ENCODE results near the gene ZNF385C. TPM values are rescaled to one million over a fixed set of nuclear protein-coding genes. Genes with fewer than 3 reads are reported as not detected.
A peak's percentile ranks its signal among the peaks of the same experiment; 100 is the strongest.

The ZNF385C gene
- total and polyA plus RNA-seq, 2 of the 13 experiments (the other 11 are each of a cell fraction or from before 2014, with no cell fraction given), result 2.3 to 6.1 TPM

DNA sequence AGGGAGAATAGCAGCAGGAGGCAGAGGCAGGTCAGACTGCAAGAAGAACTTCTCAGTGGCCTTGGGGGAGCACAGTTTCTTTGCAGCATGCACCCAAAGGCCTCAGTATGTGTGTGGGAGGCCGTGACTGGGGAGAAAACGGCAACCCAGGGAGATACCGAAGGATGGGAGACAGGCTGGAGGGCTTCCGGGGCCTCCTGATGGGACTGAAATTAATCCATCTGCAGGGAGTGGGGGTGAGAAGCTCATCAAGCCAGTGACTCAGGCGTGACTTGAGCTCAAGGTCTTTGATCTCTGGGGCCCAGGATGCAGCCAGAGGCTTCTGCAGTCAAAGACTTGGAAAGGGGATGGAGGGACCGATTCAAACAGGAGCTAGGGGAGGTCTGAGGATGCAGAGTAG lies 42.8 kb downstream of the ZNF385C start:
- POLR2A ChIA-PET, result interaction anchor here (0.9 to 1.6 kb wide), 3 partner anchors 25 to 89 kb away, joined by 3 to 4 read pairs (median 4); partner anchors contain the start of genes CNP and DHX58
- TF ChIP-seq ZNF598 (CRISPR knock-in tag; IDR thresholded peaks at IDR 0.05; ENCODE audit: borderline replicate concordance), result 0 out of 2 replicates have a peak, but pooled peaks have one; percentile 36
- TF ChIP-seq BHLHE40 (IDR thresholded peaks at IDR 0.05; ENCODE audit: low read length), result peak; percentile 42; the same call in 1 of the 2 replicates
- no peak for TF ChIP-seq TP53 (CRISPR knock-in tag; conservative IDR thresholded peaks at IDR 0.05)
- peak; percentile 44 for TF ChIP-seq FOSL2 (CRISPR knock-in tag; IDR thresholded peaks at IDR 0.05)
- 0 out of 2 replicates have a peak, but pooled peaks have one; percentile 32 for TF ChIP-seq ZNF547 (CRISPR knock-in tag; IDR thresholded peaks at IDR 0.05)
- H3K4me3 ChIP-seq (replicated peaks in 1 of 3; ENCODE audit: insufficient read depth in 1 of 3, low read depth in 2 of 3, low read length in 3 of 3), result no peak overlapping the region
- DNase-seq (ENCODE audit: low spot score), result no peak
- no TSS peak for BruUV-seq (replicated peaks)
- H3K79me2 ChIP-seq (ENCODE audit: insufficient read depth, low read length), result no peaks in the 10 kb centered on the region
- H2AFZ ChIP-seq (ENCODE audit: low read length), result no peak overlapping the region
- WGBS (ENCODE audit: low lambda C conversion rate), result 11% methylated on average over 6 of the region's 6 CpGs
- H3K9me3 ChIP-seq (ENCODE audit: low read length), result no peaks in the 10 kb centered on the region
- ATAC-seq, result no peak; the same call in 1 of the 3 replicates
- no peak overlapping the region for H3K27ac ChIP-seq (ENCODE audit: extremely low read length, insufficient read depth, low read length)
- no peaks in the 10 kb centered on the region; a peak in 1 of 5 replicates for H3K27me3 ChIP-seq (ENCODE audit: control insufficient read depth in 1 of 2, insufficient read depth in 2 of 2, low read length in 2 of 2)
- intact Hi-C loops (cut with micrococcal nuclease; ENCODE audit: unreplicated experiment) (no loop called here), in situ Hi-C loops (cut with HindIII; ENCODE audit: extremely low pct_ligation_motif_present, low pct_unique_long_range_greater_than_20kb) (no loop called here)
- no peaks in the 10 kb centered on the region for H3K36me3 ChIP-seq (replicated peaks in 1 of 2; ENCODE audit: control insufficient read depth in 1 of 2, insufficient read depth in 2 of 2, low read length in 2 of 2)
- no peak overlapping the region for H3K4me2 ChIP-seq (ENCODE audit: low read depth, low read length)
- no peaks in the 10 kb centered on the region for H4K20me1 ChIP-seq (ENCODE audit: insufficient read depth, low read length)
- FAIRE-seq, result no peak
- H3K9ac ChIP-seq (ENCODE audit: insufficient read depth, low read depth, low read length), result no peak overlapping the region
- H3K4me1 ChIP-seq (ENCODE audit: insufficient read depth, low read length), result peaks cover 43% of the 10 kb centered on the region
- CTCF ChIA-PET (ENCODE audit: low intra/inter-chr PET ratio, low total read pairs), result no interaction called here

DNA sequence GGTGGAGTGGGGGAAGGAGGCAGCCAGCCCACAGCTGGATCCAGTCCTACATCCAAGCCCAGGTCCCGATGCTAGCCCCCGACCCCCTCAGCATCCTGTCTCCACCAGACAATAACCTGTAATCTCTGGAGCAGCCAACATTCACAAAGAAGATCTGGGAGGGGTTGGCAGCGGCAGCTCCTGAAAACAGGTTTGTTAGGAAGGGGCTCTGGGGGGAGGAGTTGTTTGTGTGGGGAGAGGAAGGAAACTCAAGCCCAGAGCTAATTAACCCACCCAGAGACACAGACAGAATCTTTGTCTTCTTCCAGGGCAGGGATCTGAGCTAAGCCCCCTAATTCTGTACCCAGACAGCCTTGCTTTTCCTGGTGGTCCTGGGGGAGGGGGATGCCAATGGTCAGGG lies 43.2 kb downstream of the ZNF385C start:
- Histone ChIP-seq H3K4me1 (ENCODE audit: insufficient read depth, low read length) (peaks cover 43% of the 10 kb centered on the region), H3K79me2 (ENCODE audit: insufficient read depth, low read length) (no peaks in the 10 kb centered on the region), H4K20me1 (ENCODE audit: insufficient read depth, low read length) (no peaks in the 10 kb centered on the region), H3K27ac (ENCODE audit: extremely low read length, insufficient read depth, low read length) (no peak overlapping the region), H3K4me3 (replicated peaks in 1 of 3; ENCODE audit: insufficient read depth in 1 of 3, low read depth in 2 of 3, low read length in 3 of 3) (no peak overlapping the region), H2AFZ (ENCODE audit: low read length) (no peak overlapping the region), H3K27me3 (ENCODE audit: control insufficient read depth in 1 of 2, insufficient read depth in 2 of 2, low read length in 2 of 2) (no peaks in the 10 kb centered on the region; a peak in 1 of 5 replicates), H3K4me2 (ENCODE audit: low read depth, low read length) (no peak overlapping the region), H3K9me3 (ENCODE audit: low read length) (no peaks in the 10 kb centered on the region), H3K9ac (ENCODE audit: insufficient read depth, low read depth, low read length) (no peak overlapping the region), H3K36me3 (replicated peaks in 1 of 2; ENCODE audit: control insufficient read depth in 1 of 2, insufficient read depth in 2 of 2, low read length in 2 of 2) (no peaks in the 10 kb centered on the region)
- WGBS (ENCODE audit: low lambda C conversion rate), result 47% methylated on average over 3 of the region's 3 CpGs
- intact Hi-C loops (cut with micrococcal nuclease; ENCODE audit: unreplicated experiment) (no loop called here), in situ Hi-C loops (cut with HindIII; ENCODE audit: extremely low pct_ligation_motif_present, low pct_unique_long_range_greater_than_20kb) (no loop called here)
- CTCF ChIA-PET (ENCODE audit: low intra/inter-chr PET ratio, low total read pairs), result no interaction called here
- FAIRE-seq (no peak), DNase-seq (ENCODE audit: low spot score) (no peak), ATAC-seq (no peak)
- POLR2A ChIA-PET, result interaction anchor here (0.9 to 1.6 kb wide), 2 partner anchors 57 to 89 kb away, joined by 3 to 4 read pairs; partner anchors contain the start of genes CNP and DHX58
- BruUV-seq (replicated peaks), result no TSS peak
- TF ChIP-seq SRSF9 (IDR thresholded peaks at IDR 0.05; ENCODE audit: borderline replicate concordance, insufficient read depth, low read depth, low read length, poor library complexity, severe bottlenecking), result no peak
- TF ChIP-seq MTA1 (CRISPR knock-in tag; IDR thresholded peaks at IDR 0.05; ENCODE audit: borderline replicate concordance), result no peak
- no peak for TF ChIP-seq ZNF17 (CRISPR knock-in tag; IDR thresholded peaks at IDR 0.05)
- TF ChIP-seq ZMYM4 (CRISPR knock-in tag; IDR thresholded peaks at IDR 0.05), result no peak
- no peak for TF ChIP-seq ZNF558 (CRISPR knock-in tag; IDR thresholded peaks at IDR 0.05; ENCODE audit: borderline replicate concordance)
- TF ChIP-seq, protein P1, sequence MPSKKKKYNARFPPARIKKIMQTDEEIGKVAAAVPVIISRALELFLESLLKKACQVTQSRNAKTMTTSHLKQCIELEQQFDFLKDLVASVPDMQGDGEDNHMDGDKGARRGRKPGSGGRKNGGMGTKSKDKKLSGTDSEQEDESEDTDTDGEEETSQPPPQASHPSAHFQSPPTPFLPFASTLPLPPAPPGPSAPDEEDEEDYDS (CRISPR knock-in tag; IDR thresholded peaks at IDR 0.05), result no peak
- TF ChIP-seq, protein P2, sequence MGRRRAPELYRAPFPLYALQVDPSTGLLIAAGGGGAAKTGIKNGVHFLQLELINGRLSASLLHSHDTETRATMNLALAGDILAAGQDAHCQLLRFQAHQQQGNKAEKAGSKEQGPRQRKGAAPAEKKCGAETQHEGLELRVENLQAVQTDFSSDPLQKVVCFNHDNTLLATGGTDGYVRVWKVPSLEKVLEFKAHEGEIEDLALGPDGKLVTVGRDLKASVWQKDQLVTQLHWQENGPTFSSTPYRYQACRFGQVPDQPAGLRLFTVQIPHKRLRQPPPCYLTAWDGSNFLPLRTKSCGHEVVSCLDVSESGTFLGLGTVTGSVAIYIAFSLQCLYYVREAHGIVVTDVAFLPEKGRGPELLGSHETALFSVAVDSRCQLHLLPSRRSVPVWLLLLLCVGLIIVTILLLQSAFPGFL (CRISPR knock-in tag; IDR thresholded peaks at IDR 0.05), result no peak
